C4-2B (cell line): ENCODE results near the gene EIF2S2.
A peak's percentile ranks its signal among the peaks of the same experiment; 100 is the strongest.

ENCODE experiments used
- CTCF ChIP-seq: fragments of 450-650 bp; conservative IDR thresholded peaks from 2 replicates; pipeline ENCODE4 v1.5.1; 2017; ENCODE audit warnings: mild to moderate bottlenecking
- ZFX ChIP-seq: fragments of 450-650 bp; IDR thresholded peaks from 2 replicates; pipeline ENCODE4 v1.6.1; 2017

GRCh38 chr20:34070079-34070439, 42.0 kb downstream of the EIF2S2 start:
- TF ChIP-seq CTCF: peak; percentile 40
- TF ChIP-seq ZFX: no peak
